ENCODE data around the gene NUP155.
"Not testable (repeated sequence)": the region's sequence is repeated elsewhere in the genome, so short reads cannot be mapped to it uniquely, and the experiment has no call there.

Gene NUP155

DNA sequence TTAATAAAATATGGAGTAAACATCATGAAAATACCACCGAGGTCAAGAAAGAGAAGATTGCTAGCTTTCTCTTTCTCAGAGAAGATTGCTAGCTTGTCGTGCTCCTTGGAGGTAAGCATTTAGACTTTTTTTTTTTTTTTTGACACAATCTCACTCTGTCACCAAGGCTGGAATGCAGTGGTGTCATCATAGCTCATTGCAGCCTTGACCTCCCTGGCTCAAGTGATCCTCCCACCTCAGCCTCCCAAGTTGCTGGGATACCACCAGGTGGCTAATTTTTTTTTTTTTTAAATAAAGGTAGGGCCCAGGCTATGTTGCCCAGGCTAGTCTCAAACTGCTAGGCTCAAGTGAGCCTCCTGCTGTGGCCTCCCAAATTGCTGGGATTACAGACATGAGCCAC lies 95.4 kb downstream of the NUP155 start:
- DNase-seq (ENCODE audit: low read depth) = no peak

DNA sequence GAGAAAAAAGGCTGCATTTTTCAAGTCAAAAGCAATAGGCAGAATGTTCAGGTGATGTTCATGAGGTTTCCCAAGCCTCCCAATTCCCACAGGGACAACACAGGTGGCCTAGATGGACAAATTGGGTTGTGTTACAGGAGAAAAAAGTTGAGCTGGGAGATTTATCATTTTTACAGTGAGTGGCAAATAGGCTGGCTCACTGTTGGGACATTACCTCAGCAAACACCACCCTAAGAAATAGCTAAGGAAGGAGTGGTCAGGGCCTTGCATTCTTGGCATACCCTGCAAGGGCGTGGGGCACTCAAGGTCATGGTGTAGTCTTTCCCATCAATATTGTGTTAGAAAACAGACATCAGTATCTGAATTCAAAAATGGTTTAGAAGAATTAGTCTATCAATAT lies 98.4 kb downstream of the NUP155 start:
- peak; percentile 92 for DNase-seq (ENCODE audit: low read depth)

DNA sequence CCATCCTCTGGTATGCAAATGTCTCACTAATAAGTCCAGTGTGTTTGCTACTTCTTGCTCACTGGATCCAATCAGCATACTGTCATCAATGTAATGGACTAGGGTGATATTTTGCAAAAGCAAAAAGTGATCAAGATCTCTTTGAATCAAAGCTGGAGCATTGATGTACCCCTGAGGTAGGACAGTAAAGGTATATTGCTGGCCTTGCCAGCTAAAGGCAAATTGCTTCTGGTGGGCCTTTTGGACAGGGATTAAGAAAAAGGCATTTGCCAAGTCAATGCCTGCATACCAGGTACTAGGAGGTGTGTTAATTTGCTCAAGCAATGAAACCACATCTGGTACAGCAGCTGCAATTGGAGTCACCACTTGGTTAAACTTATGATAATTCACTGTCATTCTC lies 102.8 kb downstream of the NUP155 start:
- not testable (repeated sequence) for DNase-seq (ENCODE audit: low read depth)

DNA sequence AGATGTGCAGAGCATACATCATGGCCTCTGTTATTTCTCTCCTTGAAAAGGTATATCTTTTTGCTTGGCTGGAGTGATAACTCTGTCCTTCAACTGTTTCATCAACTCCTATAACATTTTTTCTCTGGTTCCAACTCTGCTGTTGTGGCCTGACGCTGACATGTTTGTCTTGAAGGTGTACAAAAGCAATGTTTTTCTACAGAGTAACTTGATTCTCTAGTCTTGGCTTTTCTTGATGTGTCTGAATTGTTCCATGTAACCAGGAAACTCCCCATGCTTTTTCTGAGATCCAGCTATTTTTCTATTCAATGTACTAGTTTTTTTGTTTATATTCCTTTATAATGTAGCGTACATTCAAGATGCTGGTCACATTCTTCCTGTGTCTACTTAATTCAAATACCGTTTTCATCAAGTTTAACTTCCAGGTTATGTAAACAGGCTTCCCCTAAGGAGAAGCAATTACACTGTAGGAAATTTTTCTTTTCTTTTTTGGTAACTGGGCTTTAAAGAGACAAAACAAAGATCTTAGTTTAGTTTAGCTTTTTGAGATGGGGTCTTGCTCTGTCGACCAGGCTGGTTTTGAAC lies 115.0 kb downstream of the NUP155 start:
- no peak for DNase-seq (ENCODE audit: low read depth)

DNA sequence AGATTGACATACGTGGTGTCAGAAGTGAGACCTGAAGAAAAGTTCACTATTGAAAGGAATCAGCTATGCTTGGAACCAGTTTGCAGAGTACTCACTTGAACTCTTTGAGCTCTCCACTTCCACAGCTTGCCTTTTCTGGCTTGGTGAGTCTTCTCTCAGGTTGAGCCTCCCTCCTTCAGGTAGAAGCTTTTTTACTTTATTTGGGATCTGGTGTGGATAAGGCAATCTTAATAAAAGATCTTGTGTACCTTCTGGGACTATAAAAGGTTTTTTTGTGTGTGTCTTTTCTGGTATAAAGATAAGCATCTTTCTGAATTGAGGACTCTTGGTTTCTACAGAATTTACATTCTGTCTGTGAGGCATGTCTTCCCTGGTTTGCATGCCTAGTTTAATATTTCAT lies 116.3 kb downstream of the NUP155 start:
- DNase-seq (ENCODE audit: low read depth) = no peak

DNA sequence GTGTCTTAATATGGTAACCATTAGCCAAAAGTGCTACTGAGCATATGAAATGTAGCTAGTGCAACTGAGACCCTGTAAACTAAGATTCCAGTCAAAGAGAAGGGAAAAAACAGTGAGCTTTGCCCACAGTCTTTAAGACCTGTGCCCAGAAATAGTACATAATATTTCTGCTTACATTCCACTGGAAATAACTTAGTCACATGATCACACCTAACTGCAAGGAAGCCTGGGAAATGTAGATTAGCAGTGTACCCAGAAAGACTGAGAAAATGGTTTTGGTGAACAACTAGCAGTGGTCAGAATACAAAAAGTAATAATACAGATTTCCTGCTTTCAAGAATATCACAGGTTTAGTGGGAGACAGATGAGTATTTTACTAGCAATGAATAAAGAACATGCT lies 119.2 kb downstream of the NUP155 start:
- no peak for DNase-seq (ENCODE audit: low read depth)

DNA sequence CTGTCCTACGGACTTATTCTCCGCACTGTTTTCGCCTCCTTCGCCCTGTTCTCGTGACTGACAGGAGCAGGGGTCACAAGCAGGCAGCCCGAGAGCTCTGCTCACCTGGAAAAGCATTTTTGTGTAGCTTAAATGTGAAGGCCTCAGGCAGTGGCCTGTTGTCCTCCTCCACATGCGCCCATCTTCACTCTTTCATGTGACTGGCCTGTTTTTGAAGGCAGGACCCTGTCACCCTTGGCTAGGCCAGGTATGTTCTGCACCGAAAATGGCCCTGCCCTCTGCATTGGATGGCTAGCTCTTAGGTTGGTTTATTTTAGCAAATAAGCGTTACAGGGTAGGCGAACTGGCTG lies 121.1 kb downstream of the NUP155 start:
- no peak for DNase-seq (ENCODE audit: low read depth)

DNA sequence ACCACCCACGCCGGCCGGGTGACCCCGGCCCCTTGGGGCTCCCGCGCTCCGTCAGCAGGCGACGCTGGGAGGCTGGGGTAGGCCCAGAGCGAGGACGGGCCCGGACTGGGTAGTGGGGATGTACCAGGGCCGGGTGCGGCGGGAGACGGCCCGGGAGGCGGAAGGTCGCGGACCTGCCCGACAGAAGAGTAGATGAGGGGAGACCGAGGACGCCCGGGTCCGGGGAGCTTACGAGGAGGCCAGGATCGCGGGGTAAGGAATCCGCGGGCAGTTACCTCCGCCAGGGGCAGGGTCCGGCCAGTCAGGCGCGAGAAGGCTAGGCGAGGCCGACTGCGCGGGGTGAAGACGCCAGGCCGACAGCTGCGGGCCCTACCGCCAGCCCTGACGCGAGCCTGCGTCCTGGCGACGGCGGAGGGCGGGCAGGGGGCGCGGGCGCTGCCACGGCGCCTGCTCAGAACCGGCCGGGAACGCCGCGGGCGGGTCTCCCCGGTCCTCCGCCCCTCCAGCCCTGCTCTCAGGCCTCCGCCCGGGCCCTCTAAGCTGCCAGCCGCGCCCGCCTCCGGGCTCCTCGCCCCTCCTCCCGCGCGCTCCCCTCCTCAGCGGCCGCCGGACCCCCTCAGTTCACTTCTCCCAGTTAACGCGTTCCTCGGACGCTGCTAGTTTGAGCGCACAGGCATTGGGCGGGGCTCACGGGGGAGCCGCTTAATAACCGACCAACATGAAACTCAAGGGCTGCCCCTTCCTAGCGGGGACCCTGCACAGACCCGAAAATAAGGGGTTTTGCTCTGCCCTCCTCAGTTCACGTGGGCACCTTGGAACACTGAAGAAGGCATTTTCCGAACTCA lies 121.7 kb downstream of the NUP155 start, which contains the start of gene CPLANE1:
Gene CPLANE1 (minus strand): TSS at position 407 of the 845 bp plus-strand sequence. CDS start 1,678 bp downstream, outside the sequence.
- DNase-seq (ENCODE audit: low read depth) = peak; percentile 43

DNA sequence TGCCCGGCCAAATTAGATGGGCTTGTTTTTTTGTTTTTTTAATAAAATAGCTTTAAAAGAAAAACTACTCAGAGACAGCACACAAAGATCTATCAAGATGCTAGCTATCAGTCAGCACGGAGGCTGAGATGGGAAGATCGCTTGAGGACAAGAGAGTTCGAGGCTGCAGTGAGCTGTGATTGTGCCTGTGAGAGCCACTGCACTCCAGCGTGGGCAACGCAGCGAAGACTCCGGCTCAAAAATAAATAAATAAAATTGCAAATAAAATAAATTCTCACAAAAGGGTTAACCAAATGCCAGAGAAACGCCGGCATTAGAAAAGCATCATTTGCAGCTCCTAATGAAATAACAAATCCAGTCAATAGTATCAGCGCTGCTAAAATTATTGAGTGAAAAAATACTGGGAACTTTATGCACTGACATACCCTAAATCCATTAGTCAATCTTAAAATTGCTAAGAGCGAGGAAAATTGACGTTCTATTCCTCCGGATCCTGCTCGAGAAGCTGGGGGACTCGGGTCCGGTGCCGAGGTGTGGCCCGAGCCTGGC lies 122.4 kb downstream of the NUP155 start:
- peak; percentile 17 for DNase-seq (ENCODE audit: low read depth)

DNA sequence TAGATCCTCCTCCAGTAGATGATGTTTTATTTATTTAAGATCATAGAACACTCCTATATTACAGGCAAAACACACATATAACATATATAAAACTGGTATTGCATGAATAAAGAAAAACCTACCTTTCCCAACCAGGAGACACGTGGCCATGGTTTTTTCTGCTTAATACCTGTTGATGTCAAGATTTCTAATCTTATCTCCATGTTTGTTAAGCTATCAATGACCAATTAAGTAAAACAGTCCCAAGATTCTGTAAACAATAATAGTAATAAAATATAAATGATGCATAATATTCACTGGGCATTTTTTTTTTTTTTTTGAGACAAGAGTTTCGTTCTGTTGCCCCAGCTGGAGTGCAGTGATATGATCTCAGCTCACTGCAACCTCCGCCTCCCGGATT lies 123.4 kb downstream of the NUP155 start:
- DNase-seq (ENCODE audit: low read depth) = no peak

DNA sequence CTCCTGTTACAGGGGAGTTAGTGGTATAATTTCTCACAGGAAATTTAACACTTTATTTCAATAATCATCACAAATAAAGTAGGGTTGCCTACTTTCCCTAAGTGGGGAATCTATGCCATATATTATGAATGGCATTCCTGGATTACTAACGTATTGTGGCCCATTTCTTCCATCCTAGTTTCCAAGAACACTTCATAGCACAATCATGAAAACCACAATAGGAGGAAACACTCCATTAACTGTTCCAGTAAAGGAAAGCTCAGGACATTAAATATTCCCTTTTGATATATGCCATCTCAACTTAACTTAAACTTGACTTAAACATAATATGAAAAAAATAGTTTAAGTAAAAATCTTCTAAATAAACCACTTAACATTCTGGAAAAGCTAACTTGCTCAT lies 123.9 kb downstream of the NUP155 start:
- no peak for DNase-seq (ENCODE audit: low read depth)
